ENCODE data around the gene POLR2F. TPM values are rescaled to one million over a fixed set of nuclear protein-coding genes. Genes with fewer than 3 reads are reported as not detected.
A peak's percentile ranks its signal among the peaks of the same experiment; 100 is the strongest.

The POLR2F gene
- total RNA-seq, 1 experiment from 2014 or later, result 107 TPM

- no peaks in the 10 kb centered on the region for H3K9me3 ChIP-seq (ENCODE audit: control insufficient read depth in 1 of 2, insufficient read depth in 1 of 2, low read depth in 1 of 2, low read length in 2 of 2)
- H3K9ac ChIP-seq (ENCODE audit: low read length), result peak overlapping the region; percentile 82
- TF ChIP-seq ZFX (IDR thresholded peaks at IDR 0.05) (peak; percentile 90; the same call in 1 of the 2 replicates), POLR2A (IDR thresholded peaks at IDR 0.05; ENCODE audit: borderline replicate concordance, extremely low read depth, insufficient read depth, insufficient read length) (no peak)
- no peaks in the 10 kb centered on the region for H3K36me3 ChIP-seq (ENCODE audit: control insufficient read depth in 1 of 2, insufficient read depth in 2 of 2, low read length in 2 of 2)
- RAD21 ChIA-PET (ENCODE audit: low non-redundant PET in 1 of 2, low total read pairs in 2 of 2, uncharacterized antibody in 2 of 2, unreplicated experiment in 2 of 2), result interaction anchor here in 1 of 2 experiments (0.7 kb wide), 1 partner anchor 14 kb away, joined by 3 read pairs; no protein-coding TSS in a partner anchor
- DNase-seq (ENCODE audit: low read depth, low spot score) (no peak), ATAC-seq (peak; percentile 35)
- H4K20me1 ChIP-seq (ENCODE audit: insufficient read depth), result no peaks in the 10 kb centered on the region
- H3K4me2 ChIP-seq (ENCODE audit: low read length), result peak overlapping the region; percentile 99
- peak overlapping the region; percentile 96 for H3K27ac ChIP-seq (ENCODE audit: low read depth, low read length)
- no TSS peak for BruUV-seq (replicated peaks)
- H3K79me2 ChIP-seq (ENCODE audit: insufficient read depth, low read length), result peaks cover 31% of the 10 kb centered on the region
- H3K4me3 ChIP-seq (replicated peaks in 1 of 2; ENCODE audit: low read depth in 1 of 2, low read length in 2 of 2), result peak overlapping the region; percentile 62 to 86
- H3K9me2 ChIP-seq (ENCODE audit: insufficient read depth), result no peaks in the 10 kb centered on the region
- CTCF ChIA-PET, result interaction anchor here (1.3 kb wide), 1 partner anchor 13 kb away, joined by 4 read pairs; no protein-coding TSS in a partner anchor
- POLR2A ChIA-PET, result interaction anchor here (2.1 to 2.3 kb wide), 2 partner anchors 8 to 10 kb away, joined by 11 to 12 read pairs; no protein-coding TSS in a partner anchor
- peaks cover 22 to 36% of the 10 kb centered on the region in 2 experiments for H3K4me1 ChIP-seq (ENCODE audit: control insufficient read depth in 1 of 2, insufficient read depth in 2 of 2, low read length in 2 of 2)
- no peak overlapping the region for H2AFZ ChIP-seq (ENCODE audit: low read depth, low read length, poor library complexity, severe bottlenecking)
- intact Hi-C loops (cut with micrococcal nuclease), result no loop called here
- no peaks in the 10 kb centered on the region for H3K27me3 ChIP-seq (ENCODE audit: insufficient read depth, low read length)
Observed at GRCh38 chr22:37906364-37907008, 47.0 kb upstream of the POLR2F start.

GRCh38 chr22:37907036-37907954 lies 46.2 kb upstream of the POLR2F start:
- ATAC-seq (no peak), DNase-seq (ENCODE audit: low read depth, low spot score) (no peak)
- Histone ChIP-seq H3K27me3 (ENCODE audit: insufficient read depth, low read length) (no peaks in the 10 kb centered on the region), H3K27ac (ENCODE audit: low read depth, low read length) (peak overlapping the region; percentile 96), H3K79me2 (ENCODE audit: insufficient read depth, low read length) (peaks cover 31% of the 10 kb centered on the region), H3K36me3 (ENCODE audit: control insufficient read depth in 1 of 2, insufficient read depth in 2 of 2, low read length in 2 of 2) (peaks cover 0 to 1% of the 10 kb centered on the region in 2 experiments; a peak in 2 of 4 replicates), H3K9me3 (ENCODE audit: control insufficient read depth in 1 of 2, insufficient read depth in 1 of 2, low read depth in 1 of 2, low read length in 2 of 2) (no peaks in the 10 kb centered on the region), H3K9me2 (ENCODE audit: insufficient read depth) (no peaks in the 10 kb centered on the region), H3K4me3 (replicated peaks in 1 of 2; ENCODE audit: low read depth in 1 of 2, low read length in 2 of 2) (peak overlapping the region; percentile 62 to 86), H2AFZ (ENCODE audit: low read depth, low read length, poor library complexity, severe bottlenecking) (no peak overlapping the region), H3K4me2 (ENCODE audit: low read length) (peak overlapping the region; percentile 99), H4K20me1 (ENCODE audit: insufficient read depth) (no peaks in the 10 kb centered on the region), H3K4me1 (ENCODE audit: control insufficient read depth in 1 of 2, insufficient read depth in 2 of 2, low read length in 2 of 2) (peaks cover 22 to 39% of the 10 kb centered on the region in 2 experiments), H3K9ac (ENCODE audit: low read length) (peak overlapping the region; percentile 82)
- BruUV-seq (replicated peaks), result TSS peak; percentile 51
- intact Hi-C loops (cut with micrococcal nuclease), result no loop called here
- ChIA-PET RAD21 (ENCODE audit: low non-redundant PET in 1 of 2, low total read pairs in 2 of 2, uncharacterized antibody in 2 of 2, unreplicated experiment in 2 of 2) (no interaction called here), POLR2A (no interaction called here), CTCF (interaction anchor here (1.3 kb wide), 1 partner anchor 14 kb away, joined by 4 read pairs; no protein-coding TSS in a partner anchor)
- no peak for TF ChIP-seq CTCF (IDR thresholded peaks at IDR 0.05 in 2 of 3, conservative IDR thresholded peaks at IDR 0.05 in 1 of 3; ENCODE audit: borderline replicate concordance in 1 of 3, insufficient read depth in 1 of 3, low read depth in 2 of 3, low read length in 2 of 3)
- TF ChIP-seq YY1 (IDR thresholded peaks at IDR 0.05; ENCODE audit: extremely low read depth, insufficient replicate concordance, low read depth, low read length), result no peak
- TF ChIP-seq CEBPB (IDR thresholded peaks at IDR 0.05; ENCODE audit: low read depth), result no peak
- TF ChIP-seq EGR1 (IDR thresholded peaks at IDR 0.05; ENCODE audit: low read depth), result no peak
- TF ChIP-seq EZH2 (IDR thresholded peaks at IDR 0.05), result no peak
- no peak for TF ChIP-seq RAD21 (IDR thresholded peaks at IDR 0.05; ENCODE audit: low read depth)
- no peak for TF ChIP-seq MAX (IDR thresholded peaks at IDR 0.05)
- TF ChIP-seq POLR2AphosphoS5 (IDR thresholded peaks at IDR 0.05; ENCODE audit: low read depth, low read length), result no peak
- no peak for TF ChIP-seq REST (IDR thresholded peaks at IDR 0.05; ENCODE audit: low read depth)
- no peak for TF ChIP-seq POLR2A (IDR thresholded peaks at IDR 0.05; ENCODE audit: borderline replicate concordance, extremely low read depth, insufficient read depth, insufficient read length)
